Thoracic aorta (tissue), 2 donors: ENCODE measurements around the gene SLIT3. TPM values are rescaled to one million over a fixed set of nuclear protein-coding genes. Genes with fewer than 3 reads are reported as not detected.

Experiments used
- ATAC-seq: fragments of 150-250 bp; one replicate; pipeline ENCODE4 v1.8.0; 2017; ENCODE audit warnings: low read depth; ENCODE audit not compliant: insufficient number of reproducible peaks, low FRiP score
- DNase-seq: peaks from one replicate; pipeline ENCODE4 v3.0.0-alpha.2; 2020; ENCODE audit warnings: low spot score
- H3K27ac ChIP-seq, 2 donors: fragments of 200-600 bp; sonication (generic); 1 replicate in 1 of 2; 2 replicates in 1 of 2; pipeline ENCODE4 v1.5.1; 2016; ENCODE audit warnings: mild to moderate bottlenecking in 2 of 2, moderate library complexity in 2 of 2
- H3K27me3 ChIP-seq: fragments of 200-600 bp; sonication (generic); replicated peaks from 2 replicates; pipeline ENCODE4 v1.6.0; 2016; ENCODE audit warnings: mild to moderate bottlenecking; ENCODE audit not compliant: insufficient read depth
- H3K36me3 ChIP-seq: fragments of 200-600 bp; sonication (generic); one replicate; pipeline ENCODE4 v1.5.1; 2016
- H3K4me1 ChIP-seq, 2 donors: fragments of 200-600 bp; sonication (generic); 1 replicate in 1 of 2; 2 replicates in 1 of 2; pipeline versions ENCODE4 v1.5.1 to v1.6.0; 2016; ENCODE audit warnings: low read depth in 2 of 2, mild to moderate bottlenecking in 1 of 2; ENCODE audit not compliant: control insufficient read depth in 1 of 2
- H3K4me3 ChIP-seq: fragments of 200-600 bp; sonication (generic); 2 replicates; pipeline ENCODE4 v1.5.1; 2016; ENCODE audit warnings: mild to moderate bottlenecking
- H3K9me3 ChIP-seq: fragments of 200-600 bp; sonication (generic); 2 replicates; pipeline ENCODE4 v1.5.1; 2016
- total RNA-seq, 2 donors: library from RNA; depleted of rRNA; stranded (reverse); fragments of >200 nt; gene quantifications; one replicate each; pipeline versions ENCODE4 v1.1.0 to v1.2.3, GENCODE V29; 2016
- TF ChIP-seq, protein P1 (sequence below): fragments of 200-600 bp; sonication (generic); IDR thresholded peaks from one replicate; pipeline ENCODE4 v1.5.1; 2019; ENCODE audit warnings: antibody characterized with exemption

SLIT3 gene
- total RNA-seq, 2 donors from 2014 or later: 80.1 to 86.9 TPM

DNA sequence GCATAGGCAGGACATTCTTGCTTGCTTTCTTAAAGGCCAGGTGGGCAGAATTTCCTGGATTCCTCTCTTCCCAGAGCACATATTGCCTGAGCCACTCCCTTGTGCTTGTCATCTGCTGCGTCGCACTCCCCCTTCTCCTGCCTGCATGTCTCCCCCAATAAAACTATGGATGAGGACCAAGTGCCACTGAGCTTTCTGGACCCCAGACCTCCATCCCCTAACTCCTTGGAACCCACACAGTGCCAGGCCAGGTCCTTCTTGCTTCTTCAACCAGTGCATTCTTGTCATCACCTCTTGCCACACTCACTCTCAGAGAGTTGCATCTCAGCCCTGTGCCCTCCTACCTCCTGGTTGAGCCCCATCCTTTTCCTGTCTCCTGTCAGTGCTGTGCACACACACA, 563.9 kb downstream of the SLIT3 start:
- DNase-seq: no peak
- ATAC-seq: no peak
- Histone ChIP-seq H3K4me1 (peaks cover 3 to 52% of the 10 kb centered on the region in 2 donors), H3K27me3 (no peaks in the 10 kb centered on the region), H3K9me3 (no peaks in the 10 kb centered on the region), H3K27ac (peak overlapping the region in 1 of 2 donors; percentile 72), H3K4me3 (no peak overlapping the region), H3K36me3 (no peaks in the 10 kb centered on the region)
- TF ChIP-seq, protein P1, sequence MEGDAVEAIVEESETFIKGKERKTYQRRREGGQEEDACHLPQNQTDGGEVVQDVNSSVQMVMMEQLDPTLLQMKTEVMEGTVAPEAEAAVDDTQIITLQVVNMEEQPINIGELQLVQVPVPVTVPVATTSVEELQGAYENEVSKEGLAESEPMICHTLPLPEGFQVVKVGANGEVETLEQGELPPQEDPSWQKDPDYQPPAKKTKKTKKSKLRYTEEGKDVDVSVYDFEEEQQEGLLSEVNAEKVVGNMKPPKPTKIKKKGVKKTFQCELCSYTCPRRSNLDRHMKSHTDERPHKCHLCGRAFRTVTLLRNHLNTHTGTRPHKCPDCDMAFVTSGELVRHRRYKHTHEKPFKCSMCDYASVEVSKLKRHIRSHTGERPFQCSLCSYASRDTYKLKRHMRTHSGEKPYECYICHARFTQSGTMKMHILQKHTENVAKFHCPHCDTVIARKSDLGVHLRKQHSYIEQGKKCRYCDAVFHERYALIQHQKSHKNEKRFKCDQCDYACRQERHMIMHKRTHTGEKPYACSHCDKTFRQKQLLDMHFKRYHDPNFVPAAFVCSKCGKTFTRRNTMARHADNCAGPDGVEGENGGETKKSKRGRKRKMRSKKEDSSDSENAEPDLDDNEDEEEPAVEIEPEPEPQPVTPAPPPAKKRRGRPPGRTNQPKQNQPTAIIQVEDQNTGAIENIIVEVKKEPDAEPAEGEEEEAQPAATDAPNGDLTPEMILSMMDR: no peak

DNA sequence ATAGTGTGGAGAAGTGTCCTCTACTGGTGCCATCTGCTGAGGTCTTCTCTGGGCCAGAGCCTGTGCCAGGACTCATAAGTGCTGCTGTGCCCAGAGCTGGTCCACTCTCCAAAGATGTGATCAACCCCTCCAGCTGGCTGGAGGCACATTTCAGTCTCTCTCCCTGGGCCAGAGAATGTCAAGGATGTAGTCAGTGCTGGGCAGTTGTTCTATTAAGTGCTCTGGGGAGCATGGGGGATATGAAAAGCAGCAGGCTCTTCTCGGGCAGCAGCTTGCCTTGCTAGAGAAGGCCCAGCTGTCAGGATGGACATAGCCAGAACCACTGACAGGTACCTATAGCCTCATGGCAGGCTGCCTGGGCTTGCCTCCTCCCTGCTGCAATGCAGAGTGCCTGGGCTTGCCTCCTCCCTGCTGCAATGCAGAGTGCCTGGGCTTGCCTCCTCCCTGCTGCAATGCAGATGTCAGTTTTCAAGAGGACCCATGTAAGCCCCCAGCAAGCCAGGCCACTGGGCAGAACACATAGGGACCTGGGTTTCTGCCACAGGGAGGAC, 564.6 kb downstream of the SLIT3 start:
- Histone ChIP-seq H3K27ac (peak overlapping the region; percentile 17 to 72), H3K4me3 (no peak overlapping the region), H3K27me3 (no peaks in the 10 kb centered on the region), H3K9me3 (no peaks in the 10 kb centered on the region), H3K4me1 (peaks cover 3 to 52% of the 10 kb centered on the region in 2 donors), H3K36me3 (no peaks in the 10 kb centered on the region)
- ATAC-seq (no peak), DNase-seq (no peak)
- TF ChIP-seq, protein P1: no peak

DNA sequence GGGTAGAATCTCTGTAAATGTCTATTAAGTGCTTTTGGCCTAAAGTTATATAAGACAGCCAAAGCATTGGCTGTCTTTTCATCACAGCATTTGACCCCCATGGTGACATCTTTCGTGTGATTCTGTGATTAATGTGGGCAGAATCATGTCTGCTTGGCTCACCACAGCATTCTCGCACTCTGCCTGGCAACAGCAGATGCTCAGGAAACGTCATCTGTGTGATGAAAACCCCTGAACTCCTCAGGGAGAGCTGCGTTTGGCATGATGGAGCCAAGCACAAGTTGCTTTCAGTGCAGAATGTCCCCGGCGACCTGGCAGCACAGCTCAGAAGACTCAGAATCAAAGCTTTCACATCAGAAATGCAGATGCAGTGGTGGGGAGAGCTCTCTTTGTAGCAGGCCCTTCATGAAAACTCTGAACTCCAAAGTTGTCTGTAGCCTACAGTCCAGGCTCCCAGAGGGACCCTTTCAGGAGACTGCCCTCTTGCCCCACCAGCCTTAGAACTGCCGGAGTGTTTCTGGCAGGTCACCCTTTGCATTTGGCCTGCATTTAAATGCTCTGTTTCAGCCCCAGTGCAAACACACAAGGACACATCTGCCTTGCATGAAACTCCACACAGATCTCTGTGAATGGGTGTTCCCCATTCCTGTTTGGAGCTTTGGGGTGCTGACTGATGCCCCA, 566.2 kb downstream of the SLIT3 start:
- H3K9me3 ChIP-seq: no peaks in the 10 kb centered on the region
- H3K27ac ChIP-seq: peak overlapping the region; percentile 56 to 72
- peaks cover 3 to 39% of the 10 kb centered on the region in 2 donors for H3K4me1 ChIP-seq
- peak; percentile 53 for DNase-seq
- TF ChIP-seq, protein P1: no peak
- H3K36me3 ChIP-seq: no peaks in the 10 kb centered on the region
- H3K27me3 ChIP-seq: no peaks in the 10 kb centered on the region
- ATAC-seq: peak; percentile 63
- no peak overlapping the region for H3K4me3 ChIP-seq

DNA sequence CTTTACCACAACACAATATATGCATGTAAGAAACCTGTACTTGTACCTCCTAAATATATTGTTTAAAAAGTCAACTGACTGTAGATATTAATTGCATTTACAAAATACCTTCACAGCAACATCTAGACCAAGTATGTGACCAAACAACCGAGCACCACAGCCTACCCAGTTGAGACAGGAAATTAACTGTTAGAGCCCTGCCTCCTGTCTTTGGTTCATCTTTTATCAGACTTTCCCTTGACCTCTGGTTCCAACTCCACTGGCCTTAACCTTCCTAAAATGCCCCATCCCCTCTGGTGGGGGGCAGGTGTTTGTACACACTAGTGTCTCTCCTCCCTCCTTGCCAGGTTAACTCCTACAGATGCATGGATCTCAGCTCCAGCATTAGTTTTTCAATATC, 566.8 kb downstream of the SLIT3 start:
- TF ChIP-seq, protein P1: no peak
- no peak for DNase-seq
- ATAC-seq: no peak
- peak overlapping the region; percentile 56 to 72 for H3K27ac ChIP-seq
- H3K4me1 ChIP-seq: peaks cover 3 to 39% of the 10 kb centered on the region in 2 donors
- peaks cover 4% of the 10 kb centered on the region for H3K9me3 ChIP-seq
- no peak overlapping the region for H3K4me3 ChIP-seq
- H3K36me3 ChIP-seq: no peaks in the 10 kb centered on the region
- no peaks in the 10 kb centered on the region for H3K27me3 ChIP-seq

DNA sequence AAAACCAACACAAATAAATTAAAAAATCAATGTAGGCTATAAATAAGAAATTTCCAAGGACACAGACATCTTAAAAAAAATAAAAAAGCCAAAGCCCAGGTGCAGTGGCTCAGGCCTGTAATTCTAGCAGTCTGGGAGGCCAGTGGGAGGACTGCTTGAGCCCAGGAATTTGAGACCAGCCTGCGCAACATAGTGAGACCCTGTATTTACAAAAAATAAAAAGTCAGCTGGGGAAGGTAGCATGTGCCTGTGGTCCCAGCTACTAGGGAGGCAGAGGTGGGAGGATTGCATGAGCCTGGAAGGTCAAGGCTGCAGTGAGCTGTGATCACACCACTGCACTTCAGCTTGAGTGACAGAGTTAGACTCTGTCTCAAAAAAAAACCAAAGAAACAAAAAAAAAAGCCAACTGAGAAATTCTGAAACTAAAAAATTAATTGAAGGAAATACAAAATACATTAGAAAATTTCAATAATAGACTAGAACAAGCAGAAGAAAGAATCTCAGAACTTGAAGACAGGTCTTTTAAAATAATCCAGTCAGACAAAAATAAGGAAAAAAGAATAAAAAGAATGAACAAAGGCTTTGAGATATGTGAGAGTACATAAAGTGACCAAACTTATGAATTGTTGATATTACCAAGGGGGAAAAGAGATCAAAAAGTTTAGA, 572.3 kb downstream of the SLIT3 start:
- Histone ChIP-seq H3K9me3 (peaks cover 12% of the 10 kb centered on the region), H3K27ac (no peak overlapping the region), H3K4me3 (no peak overlapping the region), H3K36me3 (no peaks in the 10 kb centered on the region), H3K4me1 (peaks cover 0 to 7% of the 10 kb centered on the region in 2 donors), H3K27me3 (no peaks in the 10 kb centered on the region)
- DNase-seq: no peak
- TF ChIP-seq, protein P1: no peak
- no peak for ATAC-seq
